HG02642 (cell line): ENCODE data around the gene PSMC3.

ENCODE experiments used
- ATAC-seq: cut with Tn5 transposase; IDR thresholded peaks from one replicate; pipeline ENCODE4 v1.9.1; 2021; ENCODE audit warnings: mild to moderate bottlenecking; ENCODE audit not compliant: unreplicated experiment, poor library complexity

The PSMC3 gene

GRCh38 chr11:47414685-47415070 is 11.6 kb downstream of the PSMC3 start:
- no peak for ATAC-seq

GRCh38 chr11:47413908-47414684 is 12.1 kb downstream of the PSMC3 start:
- no peak for ATAC-seq

- no peak for ATAC-seq
Observed at GRCh38 chr11:47413351-47413750, 12.9 kb downstream of the PSMC3 start.

GRCh38 chr11:47411884-47412746 is 14.1 kb downstream of the PSMC3 start:
- ATAC-seq, result no peak

- no peak for ATAC-seq
Observed at GRCh38 chr11:47410370-47411264, 15.6 kb downstream of the PSMC3 start.

GRCh38 chr11:47409440-47410369 is 16.5 kb downstream of the PSMC3 start:
- no peak for ATAC-seq

- ATAC-seq, result no peak
Observed at GRCh38 chr11:47408598-47409439, 17.4 kb downstream of the PSMC3 start.

- peak; percentile 82 for ATAC-seq
Observed at GRCh38 chr11:47407746-47408590, 18.3 kb downstream of the PSMC3 start, which contains the start of gene SLC39A13. SLC39A13 (plus strand) TSS chr11:47408590; CDS start chr11:47410095, 1,505 bp downstream.

GRCh38 chr11:47406896-47407745 is 19.1 kb downstream of the PSMC3 start:
- no peak for ATAC-seq

GRCh38 chr11:47403571-47403970 is 22.7 kb downstream of the PSMC3 start:
- no peak for ATAC-seq

GRCh38 chr11:47403135-47403534 is 23.1 kb downstream of the PSMC3 start:
- ATAC-seq, result no peak

GRCh38 chr11:47400768-47401279 is 25.4 kb downstream of the PSMC3 start:
- peak; percentile 60 for ATAC-seq

GRCh38 chr11:47399860-47400767 is 26.1 kb downstream of the PSMC3 start:
- ATAC-seq, result peak; percentile 60

GRCh38 chr11:47398551-47398950 is 27.7 kb downstream of the PSMC3 start:
- ATAC-seq, result no peak

- ATAC-seq, result no peak
Observed at GRCh38 chr11:47398011-47398410, 28.2 kb downstream of the PSMC3 start.

GRCh38 chr11:47396049-47396320 is 30.3 kb downstream of the PSMC3 start:
- no peak for ATAC-seq
